Upper lobe of right lung (tissue), 1 donor: ENCODE data around the gene JAZF1. TPM values are rescaled to one million over a fixed set of nuclear protein-coding genes. Genes with fewer than 3 reads are reported as not detected.

Experiments
- ATAC-seq: fragments of 200-7000 bp; cut with Tn5 transposase; one replicate; pipeline ENCODE4 v1.9.1; 2020; ENCODE audit warnings: mild to moderate bottlenecking, moderate library complexity
- DNase-seq: peaks from one replicate; pipeline ENCODE4 v3.0.0-alpha.2; 2020
- H3K27ac ChIP-seq: fragments of 200-600 bp; one replicate; pipeline ENCODE4 v1.8.0; 2022
- H3K27me3 ChIP-seq: fragments of 200-600 bp; one replicate; pipeline ENCODE4 v1.8.0; 2022; ENCODE audit warnings: mild to moderate bottlenecking
- H3K36me3 ChIP-seq: fragments of 200-600 bp; one replicate; pipeline ENCODE4 v1.8.0; 2022
- H3K4me1 ChIP-seq: fragments of 200-600 bp; one replicate; pipeline ENCODE4 v1.8.0; 2022
- H3K4me3 ChIP-seq: fragments of 200-600 bp; one replicate; pipeline ENCODE4 v1.8.0; 2022; ENCODE audit warnings: mild to moderate bottlenecking
- H3K9me3 ChIP-seq: fragments of 200-600 bp; one replicate; pipeline ENCODE4 v1.8.0; 2022
- CTCF ChIP-seq: fragments of 200-600 bp; IDR thresholded peaks from one replicate; pipeline ENCODE4 v1.8.0; 2022; ENCODE audit warnings: antibody characterized with exemption
- intact Hi-C: fragments of 100-400 bp; cut with DNase I; formaldehyde crosslinking; loops from one replicate; pipeline ENCODE4 v1.11.0; 2022
- total RNA-seq: library from RNA; stranded (reverse); fragmentation: NEBNext Ultra II Directional; extraction: Animal tissue kit (Norgen Biotek cat#: 25700); gene quantifications from one replicate; pipeline ENCODE4 v1.2.1, GENCODE V29; 2021
- donor health status: DM: no; HTN: yes; CAD: no; lungs with severe emphysema.

JAZF1 gene
- total RNA-seq, 1 donor from 2014 or later = 20.6 TPM

- H3K4me3 ChIP-seq = no peak overlapping the region
- ATAC-seq = no peak
- intact Hi-C loops = no loop called here
Observed at GRCh38 chr7:28046035-28046434, 134.6 kb downstream of the JAZF1 start.

GRCh38 chr7:28045592-28045991 is 135.0 kb downstream of the JAZF1 start:
- TF ChIP-seq CTCF = no peak
- Histone ChIP-seq H3K27me3 (no peaks in the 10 kb centered on the region), H3K4me3 (no peak overlapping the region), H3K36me3 (no peaks in the 10 kb centered on the region), H3K27ac (no peak overlapping the region), H3K9me3 (no peaks in the 10 kb centered on the region), H3K4me1 (no peaks in the 10 kb centered on the region)
- intact Hi-C loops = no loop called here
- DNase-seq = no peak
- no peak for ATAC-seq

More at GRCh38 chr7:28046035-28046434, 134.6 kb downstream of the JAZF1 start:
- Histone ChIP-seq H3K27ac (no peak overlapping the region), H3K27me3 (no peaks in the 10 kb centered on the region), H3K9me3 (no peaks in the 10 kb centered on the region), H3K4me1 (no peaks in the 10 kb centered on the region), H3K36me3 (no peaks in the 10 kb centered on the region)
- DNase-seq = no peak
- no peak for TF ChIP-seq CTCF

- no peaks in the 10 kb centered on the region for H3K36me3 ChIP-seq
- TF ChIP-seq CTCF = no peak
- H3K27me3 ChIP-seq = no peaks in the 10 kb centered on the region
- H3K4me3 ChIP-seq = no peak overlapping the region
- H3K9me3 ChIP-seq = no peaks in the 10 kb centered on the region
- ATAC-seq (no peak), DNase-seq (no peak)
- intact Hi-C loops = no loop called here
- H3K4me1 ChIP-seq = no peaks in the 10 kb centered on the region
- H3K27ac ChIP-seq = no peak overlapping the region
Observed at GRCh38 chr7:28044825-28045224, 135.8 kb downstream of the JAZF1 start.

GRCh38 chr7:28042721-28043120 is 137.9 kb downstream of the JAZF1 start:
- no peak for TF ChIP-seq CTCF
- no peaks in the 10 kb centered on the region for H3K27me3 ChIP-seq
- no peak for ATAC-seq
- intact Hi-C loops = no loop called here
- no peaks in the 10 kb centered on the region for H3K36me3 ChIP-seq
- H3K9me3 ChIP-seq = no peaks in the 10 kb centered on the region
- no peak overlapping the region for H3K4me3 ChIP-seq
- no peak overlapping the region for H3K27ac ChIP-seq
- DNase-seq = no peak
- no peaks in the 10 kb centered on the region for H3K4me1 ChIP-seq

- Histone ChIP-seq H3K4me1 (no peaks in the 10 kb centered on the region), H3K4me3 (no peak overlapping the region), H3K36me3 (no peaks in the 10 kb centered on the region), H3K27me3 (no peaks in the 10 kb centered on the region), H3K9me3 (no peaks in the 10 kb centered on the region), H3K27ac (no peak overlapping the region)
- TF ChIP-seq CTCF = no peak
- no peak for ATAC-seq
- DNase-seq = no peak
- intact Hi-C loops = no loop called here
Observed at GRCh38 chr7:28041508-28042314, 138.9 kb downstream of the JAZF1 start.
